ENCODE measurements around the gene UVSSA. TPM values are rescaled to one million over a fixed set of nuclear protein-coding genes. Genes with fewer than 3 reads are reported as not detected.
"Not testable (repeated sequence)": the region's sequence is repeated elsewhere in the genome, so short reads cannot be mapped to it uniquely, and the experiment has no call there.

Gene UVSSA
- total RNA-seq, 1 donor from 2014 or later = 9.5 TPM

DNA sequence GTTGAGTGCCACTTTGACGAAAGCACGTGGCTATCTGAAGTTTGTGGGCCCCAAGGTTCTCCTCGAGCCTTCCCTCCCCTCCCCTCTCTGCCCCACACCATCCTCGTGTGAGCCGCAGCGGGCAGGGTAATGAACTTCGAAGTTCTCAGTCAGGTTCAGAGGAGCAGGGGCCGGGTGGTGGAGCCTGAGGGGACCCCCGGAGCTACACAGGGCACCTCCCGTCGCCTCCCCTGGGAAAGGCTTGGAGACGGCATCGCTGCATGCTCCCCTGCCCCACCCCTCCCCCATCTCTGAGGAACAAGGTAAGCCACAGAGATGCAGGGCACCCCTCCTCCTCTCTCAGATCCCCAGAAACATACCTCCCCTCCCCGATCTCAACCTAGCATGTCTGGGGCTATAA lies 62.1 kb downstream of the UVSSA start:
- no peak for DNase-seq

DNA sequence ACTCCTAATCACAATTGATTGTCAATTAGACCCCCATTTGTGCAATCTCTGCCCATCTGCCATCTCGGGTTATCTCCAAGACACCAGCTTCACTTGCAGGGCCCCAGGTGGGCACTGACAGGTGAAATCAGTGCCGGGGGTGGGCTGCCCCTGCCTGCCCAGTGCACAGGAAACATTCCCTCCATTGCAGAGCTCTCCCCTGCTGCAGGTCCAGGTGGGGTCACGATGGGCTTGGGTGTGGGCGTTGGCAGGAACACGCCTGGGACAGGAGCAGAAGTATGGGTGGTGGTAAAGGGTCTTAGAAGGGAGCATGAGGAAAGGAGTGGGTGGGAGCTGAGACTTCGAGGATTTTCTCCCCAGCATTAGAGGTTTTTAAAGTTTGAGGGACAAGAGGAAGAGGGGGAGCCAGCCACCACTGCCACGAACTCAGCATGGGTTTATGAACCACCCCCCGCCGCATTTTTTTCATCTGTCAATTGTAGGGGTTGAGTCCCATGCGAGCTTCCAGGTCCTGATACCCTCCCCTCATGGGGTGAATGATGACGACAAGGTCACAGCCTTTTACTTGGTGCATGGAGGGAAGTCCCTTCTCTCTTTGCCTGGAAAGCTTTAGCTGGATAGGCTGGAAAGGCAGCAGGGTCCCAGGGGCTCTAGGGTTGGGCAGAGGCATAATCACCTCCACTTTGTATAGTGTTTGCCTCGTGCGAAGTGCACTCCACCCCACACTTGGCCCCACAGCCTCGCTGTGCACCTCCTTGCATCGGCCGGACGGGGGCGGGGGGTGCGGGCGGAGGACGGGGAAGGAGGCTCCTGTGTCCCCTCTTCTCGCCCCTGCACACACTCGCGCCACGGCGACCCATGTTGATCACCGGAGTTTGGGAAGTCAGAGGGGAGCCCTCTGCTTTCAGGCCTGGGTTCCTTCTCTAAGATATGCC lies 62.8 kb downstream of the UVSSA start:
- DNase-seq = no peak

DNA sequence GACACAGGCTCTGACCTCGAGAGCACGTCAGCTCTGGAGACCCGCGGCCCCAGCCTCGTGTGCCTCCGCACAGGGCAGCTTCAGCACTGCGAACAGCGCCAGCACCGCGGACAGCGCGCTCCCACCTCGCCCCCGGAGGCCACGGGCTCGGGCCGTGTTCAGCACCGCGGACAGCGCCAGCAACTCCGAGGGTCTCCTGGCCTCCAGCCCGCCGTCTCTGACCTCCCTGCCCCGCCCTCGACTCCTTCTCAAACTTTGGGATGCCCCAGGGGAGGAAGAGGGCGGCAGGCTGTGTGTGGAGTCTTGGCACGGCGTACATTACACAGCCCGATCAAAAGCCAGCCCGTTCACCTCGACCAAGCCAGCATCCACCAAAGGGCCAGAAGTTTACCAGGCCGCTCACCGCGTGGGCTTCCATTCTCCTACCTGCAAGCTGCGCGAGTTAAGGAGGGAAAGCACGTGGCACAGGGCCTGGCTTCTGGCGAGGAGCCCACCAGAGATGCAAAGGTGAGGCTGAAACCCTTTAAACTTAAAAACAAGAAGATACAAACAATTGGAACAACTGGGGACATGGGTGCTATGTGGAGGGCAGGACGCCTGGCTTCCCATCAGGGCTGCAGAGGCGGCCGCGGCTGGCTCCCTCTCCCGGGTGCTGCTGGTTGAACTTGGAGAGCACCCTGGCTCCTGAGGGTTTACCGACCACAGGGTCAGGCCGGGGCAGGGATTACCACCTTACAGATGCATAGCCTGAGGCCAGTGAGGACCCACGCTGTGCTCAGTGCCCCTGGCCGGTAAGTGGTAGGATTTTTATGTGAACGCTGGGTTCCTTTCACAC lies 63.7 kb downstream of the UVSSA start:
- DNase-seq = no peak

DNA sequence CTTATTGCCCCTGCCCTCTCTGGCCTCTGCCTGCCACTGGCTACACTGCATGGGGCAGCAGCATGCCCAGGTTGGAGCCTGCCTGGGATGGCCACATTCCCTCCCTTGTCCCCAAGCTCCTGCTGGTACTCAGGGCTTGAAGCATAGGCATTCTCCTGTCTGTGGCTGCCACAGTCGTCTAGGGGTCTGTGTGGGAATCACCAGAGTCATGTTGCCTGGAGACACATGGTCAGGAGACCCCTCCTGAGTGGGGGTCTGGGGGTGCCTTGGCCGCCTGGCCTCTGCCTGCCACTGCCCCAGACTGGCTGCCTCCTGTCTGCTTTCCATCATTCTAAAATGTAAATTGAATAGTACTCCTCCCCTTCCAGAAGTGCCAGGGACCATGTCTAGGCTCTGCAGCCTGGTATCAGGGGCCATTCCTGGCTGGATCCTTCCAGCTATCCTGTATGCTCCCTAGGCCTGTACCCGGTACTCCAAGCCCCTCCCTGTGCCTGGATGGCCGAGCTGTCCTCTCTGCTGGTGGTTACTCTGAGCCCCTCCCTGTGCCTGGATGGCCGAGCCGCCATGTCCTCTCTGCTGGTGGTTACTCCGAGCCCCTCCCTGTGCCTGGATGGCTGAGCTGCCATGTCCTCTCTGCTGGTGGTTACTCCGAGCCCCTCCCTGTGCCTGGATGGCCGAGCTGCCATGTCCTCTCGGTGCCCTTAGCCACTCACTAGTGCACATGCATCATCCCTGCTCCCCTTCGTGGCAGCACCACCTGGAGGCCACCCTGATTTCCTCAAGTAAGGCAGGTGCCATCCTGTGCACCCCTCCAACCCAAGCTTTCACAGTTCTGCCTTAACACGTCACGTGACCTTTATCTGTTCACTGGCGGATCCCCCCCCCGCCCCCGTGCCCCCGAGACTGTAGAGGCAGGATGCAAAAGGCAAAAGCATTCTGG lies 64.7 kb downstream of the UVSSA start:
- DNase-seq = no peak

DNA sequence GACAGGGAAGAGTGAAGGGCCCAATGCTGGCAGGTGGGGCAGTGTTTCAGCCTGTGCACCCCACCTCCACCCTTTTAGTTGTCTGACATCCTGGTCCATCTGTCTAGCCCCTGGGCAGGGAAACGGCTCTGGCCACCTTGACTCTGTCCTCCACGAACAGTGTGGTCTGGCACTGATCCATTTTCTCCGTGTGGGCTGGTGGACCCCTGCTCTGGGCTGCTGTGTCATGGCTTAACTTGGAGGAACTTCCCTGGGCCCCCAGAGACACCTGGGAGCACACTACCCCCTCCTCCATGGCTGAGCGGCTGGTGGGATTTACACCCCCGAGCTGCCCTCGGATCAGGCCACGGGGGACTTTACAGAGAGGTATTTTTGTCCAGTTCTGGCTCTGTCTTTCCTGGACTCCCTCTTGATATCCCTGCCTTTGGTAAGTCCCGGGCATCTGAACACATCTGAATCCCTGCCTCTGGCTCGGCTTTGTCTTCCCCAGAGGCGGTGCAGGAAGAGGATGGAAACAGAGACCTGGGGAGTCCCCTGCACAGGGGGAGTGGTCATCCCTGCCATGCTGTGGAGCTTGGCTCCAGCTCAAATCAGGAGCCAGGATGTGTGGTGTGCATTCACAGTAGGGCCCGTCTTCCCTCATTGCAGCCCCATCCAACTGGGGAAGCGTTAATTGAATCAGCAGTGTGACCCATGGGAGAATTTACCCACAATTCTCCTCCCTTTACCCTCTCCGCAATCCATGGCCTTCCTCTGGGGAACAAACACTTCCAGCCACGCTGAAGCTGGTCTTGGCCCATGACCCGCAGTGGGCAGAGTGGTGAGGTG lies 65.6 kb downstream of the UVSSA start:
- DNase-seq = no peak

DNA sequence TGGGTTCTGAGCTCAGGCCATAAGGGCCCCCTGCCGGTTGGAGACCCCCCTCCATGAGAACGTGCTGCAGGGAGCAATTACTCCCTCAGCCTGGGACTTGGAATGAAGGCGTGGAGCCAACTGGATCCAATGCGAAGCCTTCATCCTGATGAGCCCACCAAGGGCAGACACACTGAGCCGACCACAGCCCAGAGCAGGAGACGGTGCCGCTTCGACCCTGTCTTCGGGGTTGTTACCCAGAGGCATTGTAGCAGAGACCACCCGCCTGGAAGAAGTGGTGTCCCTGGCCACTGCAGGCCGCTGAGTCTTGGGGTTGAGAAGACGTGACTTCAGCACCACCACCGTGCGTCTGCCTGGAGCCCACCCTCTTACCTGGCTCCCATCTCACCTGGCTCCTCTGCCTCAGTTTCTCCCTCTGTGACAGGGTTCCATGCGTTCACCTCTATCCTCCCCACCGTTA lies 66.2 kb downstream of the UVSSA start:
- DNase-seq = no peak

DNA sequence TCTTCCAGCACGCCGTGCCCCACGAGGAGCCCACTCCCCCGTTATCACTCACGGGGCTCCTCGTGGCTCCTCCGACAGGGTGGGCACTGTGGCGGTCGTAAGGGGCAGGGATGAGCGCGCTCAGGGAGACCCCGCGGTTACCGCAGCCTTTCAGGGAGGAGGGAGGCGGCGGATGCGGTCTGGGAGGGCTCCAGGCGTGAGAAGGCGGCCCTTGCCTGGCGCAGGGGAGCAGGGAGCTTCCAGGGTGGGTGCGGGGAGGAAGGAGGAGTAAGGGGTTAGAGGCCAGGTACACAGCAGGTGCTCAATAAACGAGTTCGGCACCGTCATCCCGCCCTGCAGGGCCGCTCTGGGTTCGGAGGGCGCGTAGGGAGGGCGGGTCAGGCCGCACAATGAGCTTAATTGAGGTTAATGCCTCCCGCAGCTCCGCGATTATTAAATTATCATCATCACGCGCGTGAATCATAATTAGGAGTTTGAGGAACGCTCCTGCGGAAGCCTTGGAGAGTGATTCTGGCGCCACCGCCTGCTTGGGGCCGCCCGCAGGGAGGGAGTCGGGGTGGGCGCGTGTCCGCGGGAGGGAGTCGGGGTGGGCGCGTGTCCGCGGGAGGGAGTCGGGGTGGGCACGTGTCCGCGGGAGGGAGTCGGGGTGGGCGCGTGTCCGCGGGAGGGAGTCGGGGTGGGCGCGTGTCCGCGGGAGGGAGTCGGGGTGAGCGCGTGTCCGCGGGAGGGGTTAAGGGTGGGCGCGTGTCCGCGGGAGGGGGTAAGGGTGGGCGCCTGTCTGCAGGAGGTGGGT lies 66.9 kb downstream of the UVSSA start:
- DNase-seq = no peak

DNA sequence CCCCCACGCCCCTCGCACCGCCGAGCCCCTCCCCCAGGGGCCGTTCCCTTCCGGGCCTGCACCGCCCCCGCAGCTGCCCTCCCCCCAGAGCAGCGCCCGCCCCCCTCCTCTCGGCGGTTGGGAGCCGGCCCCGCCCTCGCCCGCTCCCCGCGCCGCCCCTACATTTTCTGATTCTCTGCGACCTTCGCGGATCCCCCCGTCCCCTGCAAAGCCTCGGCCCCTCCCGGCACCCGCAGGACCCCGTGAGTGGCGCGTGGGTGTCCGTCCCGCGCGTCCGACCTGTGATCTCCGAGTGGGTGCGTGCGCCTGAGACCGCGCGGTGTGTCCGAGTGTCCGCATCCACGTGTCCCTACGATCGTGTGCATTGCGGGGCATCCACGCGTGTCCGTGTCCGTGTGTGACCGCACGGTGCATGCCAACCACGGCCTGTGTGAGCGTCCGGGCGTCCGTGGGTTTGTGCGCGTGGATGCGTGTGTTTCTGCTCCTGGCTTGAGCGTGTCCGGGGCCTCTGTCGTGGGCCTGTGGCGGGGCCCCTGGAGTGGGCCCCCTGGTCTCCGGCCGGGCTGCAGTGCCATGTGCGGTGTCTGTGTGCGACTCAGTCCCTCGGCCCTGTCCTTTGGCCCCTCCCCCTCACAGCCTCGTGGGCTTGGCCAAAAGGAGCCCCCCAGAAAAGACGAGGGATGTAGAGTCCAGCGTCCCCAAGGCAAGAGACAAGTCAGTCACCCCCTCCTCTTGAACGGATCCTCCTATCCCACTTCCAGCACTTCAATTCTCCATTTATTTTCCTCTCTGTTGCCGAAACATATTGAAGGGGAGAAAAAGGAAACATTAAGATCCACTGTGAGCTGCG lies 68.0 kb downstream of the UVSSA start:
- no peak for DNase-seq

DNA sequence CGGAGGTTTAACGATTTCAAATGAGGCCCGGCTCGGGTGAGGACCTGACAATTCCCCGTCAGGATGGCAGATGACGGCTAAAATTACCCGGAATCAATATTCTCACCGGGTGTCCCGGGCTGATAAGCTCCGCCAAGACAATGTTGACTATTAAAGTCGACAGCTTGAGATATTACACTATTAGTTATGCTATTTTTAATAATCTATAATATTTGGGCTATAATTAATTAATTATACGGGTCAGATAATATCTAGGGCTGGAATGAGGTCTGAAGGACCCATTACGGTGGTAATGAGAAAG lies 68.6 kb downstream of the UVSSA start:
- no peak for DNase-seq

DNA sequence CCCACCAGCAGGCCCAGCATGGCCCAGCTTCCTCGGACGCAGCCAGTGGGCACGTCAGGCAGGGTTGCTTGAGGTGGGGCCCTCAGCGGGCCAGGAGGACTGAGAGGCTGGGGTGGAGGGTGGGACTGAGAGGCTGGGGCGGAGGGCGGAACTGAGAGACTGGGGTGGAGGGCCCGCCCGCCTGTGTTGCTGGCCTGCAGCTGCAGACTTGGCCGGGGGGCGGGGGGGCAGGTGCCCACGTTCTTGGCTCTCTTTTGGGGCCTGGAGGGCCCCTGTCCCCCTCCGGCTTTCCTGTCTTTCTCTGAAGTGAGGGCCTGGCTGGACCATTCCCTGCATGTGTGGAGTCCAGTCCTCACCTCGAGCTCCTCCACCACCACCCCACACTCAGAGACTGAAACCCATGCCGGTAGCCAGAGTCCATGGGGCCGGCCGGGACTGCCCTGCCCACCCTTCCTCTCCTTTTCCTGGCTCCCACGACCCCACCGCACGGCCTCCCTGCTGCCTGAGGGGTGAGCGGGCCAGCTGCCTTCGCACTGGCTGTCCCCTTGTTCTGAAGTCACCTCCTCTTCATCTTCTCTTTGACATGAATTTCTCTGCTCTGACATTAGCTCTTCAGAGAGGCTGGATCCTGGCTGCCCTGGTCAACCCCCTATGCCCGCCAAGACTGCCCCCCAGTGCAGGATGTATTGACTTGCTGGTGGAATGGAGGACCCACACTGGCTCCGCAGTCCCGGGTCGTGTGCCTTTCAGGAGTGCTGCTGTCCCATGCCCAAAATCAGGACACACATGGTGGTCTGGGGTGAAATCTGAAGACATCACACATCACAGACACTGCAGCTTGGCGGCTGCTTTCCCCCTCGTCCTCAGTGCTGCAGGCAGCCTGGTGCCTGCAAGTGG lies 69.3 kb downstream of the UVSSA start:
- DNase-seq = no peak

DNA sequence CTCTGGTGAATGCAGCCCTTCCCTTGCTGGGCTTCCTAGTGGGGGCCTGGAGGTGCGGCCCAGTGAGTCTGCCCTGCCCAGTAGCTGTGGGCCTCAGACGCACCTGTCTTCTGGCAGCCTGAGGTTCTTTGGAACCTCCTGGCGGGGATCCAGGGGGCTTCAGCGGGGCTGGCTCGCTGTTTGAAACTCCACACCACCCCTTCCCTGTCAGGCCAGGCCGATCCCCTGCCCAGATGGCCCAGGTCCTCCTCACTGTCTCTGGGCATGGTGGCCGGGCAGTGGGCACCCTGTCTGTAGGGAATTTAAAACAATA lies 69.9 kb downstream of the UVSSA start:
- DNase-seq = no peak

DNA sequence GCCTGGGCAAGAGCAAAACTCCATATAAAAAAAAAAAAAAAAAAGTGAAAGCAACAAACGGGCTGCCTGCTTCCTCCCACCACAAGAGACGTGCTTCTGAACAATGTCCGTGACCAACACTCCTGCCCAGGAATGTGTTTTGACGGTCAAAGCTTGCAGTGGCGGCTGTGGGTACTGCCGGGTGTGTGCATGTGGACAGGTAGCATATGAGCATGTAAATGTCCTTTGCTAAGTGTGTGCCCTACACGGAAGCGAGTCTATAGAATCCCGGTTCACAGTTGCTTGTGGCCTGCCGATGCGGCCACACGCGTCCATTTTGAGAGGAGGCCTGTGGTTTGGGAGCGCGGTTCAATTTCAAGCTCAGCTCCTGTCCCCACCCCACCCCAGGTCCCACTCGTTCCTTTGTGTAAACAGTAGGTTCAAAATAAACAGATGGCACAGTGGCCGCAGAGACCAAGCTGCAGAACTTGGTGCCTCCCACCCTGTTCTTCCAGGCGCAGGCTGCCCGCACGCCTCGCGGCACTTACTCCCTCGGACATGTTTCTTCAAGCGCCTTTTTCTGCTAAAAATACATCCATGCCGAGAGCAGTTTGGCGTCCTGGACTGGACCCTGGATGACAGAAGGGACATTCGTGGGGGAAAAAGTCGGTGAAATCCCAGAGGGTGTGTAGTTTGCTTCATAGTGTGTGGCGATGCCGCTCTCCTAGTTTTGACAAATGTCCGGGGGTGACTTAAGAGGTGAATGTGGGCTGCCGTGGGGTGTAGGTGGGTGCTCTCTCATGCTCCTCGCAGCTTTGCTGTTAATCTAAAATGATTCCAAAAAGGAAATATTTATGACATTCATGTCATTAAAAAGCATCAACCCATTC lies 70.7 kb downstream of the UVSSA start:
- DNase-seq = no peak

DNA sequence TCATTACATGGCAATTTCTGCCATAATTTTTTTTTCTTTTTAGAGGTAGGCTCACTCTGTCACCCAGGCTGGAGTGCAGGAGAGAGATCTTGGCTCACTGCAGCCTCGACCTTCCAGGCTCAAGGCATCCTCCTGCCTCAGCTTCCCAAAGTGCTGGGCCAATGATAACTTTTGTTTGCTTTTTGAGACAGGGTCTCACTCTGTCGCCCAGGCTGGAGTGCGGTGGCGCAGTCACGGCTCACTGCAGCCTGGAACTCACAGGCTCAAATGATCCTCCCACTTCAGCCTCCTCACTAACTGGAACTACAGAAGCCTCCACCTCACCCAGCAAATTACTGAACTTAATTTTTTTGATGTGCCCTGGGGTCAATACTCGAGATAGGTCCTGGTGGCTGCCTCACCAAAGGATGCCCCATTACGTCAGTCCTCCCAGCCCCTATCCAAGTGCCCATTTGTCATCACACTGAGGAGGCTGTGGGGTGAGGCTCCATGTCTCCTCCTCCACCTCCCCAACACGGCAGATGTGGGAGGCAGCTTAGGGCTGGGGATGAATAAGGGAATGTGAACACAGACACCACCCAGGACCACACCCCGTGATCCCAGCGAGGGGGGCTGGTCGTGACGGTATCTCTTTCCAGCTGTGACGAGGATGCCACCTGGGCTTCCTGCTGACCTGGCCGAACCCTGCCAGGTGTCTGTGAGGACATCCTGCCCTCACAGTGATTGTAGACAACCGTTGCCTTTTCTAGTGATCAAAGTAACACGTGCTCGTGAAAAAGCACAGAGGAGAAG lies 71.7 kb downstream of the UVSSA start:
- no peak for DNase-seq

DNA sequence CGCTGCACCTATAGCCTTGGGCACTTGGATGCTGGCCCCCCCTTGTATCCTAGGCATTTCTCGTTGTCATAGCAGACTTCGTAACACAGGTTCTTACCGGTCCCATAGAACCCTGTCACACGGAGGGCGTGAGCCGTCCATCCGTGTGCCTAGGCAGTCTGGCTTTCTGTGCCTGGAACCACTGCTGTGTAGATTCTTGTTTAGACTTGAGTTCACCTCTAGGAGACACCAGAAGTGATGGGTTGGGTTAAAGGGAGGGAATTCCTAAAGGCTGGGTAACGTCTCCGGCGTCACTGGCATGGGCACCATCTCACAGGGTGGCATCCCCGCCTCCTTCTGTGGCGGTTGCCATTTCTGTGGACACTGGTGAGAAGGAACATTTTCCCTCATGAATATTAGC lies 72.7 kb downstream of the UVSSA start:
- DNase-seq = no peak

DNA sequence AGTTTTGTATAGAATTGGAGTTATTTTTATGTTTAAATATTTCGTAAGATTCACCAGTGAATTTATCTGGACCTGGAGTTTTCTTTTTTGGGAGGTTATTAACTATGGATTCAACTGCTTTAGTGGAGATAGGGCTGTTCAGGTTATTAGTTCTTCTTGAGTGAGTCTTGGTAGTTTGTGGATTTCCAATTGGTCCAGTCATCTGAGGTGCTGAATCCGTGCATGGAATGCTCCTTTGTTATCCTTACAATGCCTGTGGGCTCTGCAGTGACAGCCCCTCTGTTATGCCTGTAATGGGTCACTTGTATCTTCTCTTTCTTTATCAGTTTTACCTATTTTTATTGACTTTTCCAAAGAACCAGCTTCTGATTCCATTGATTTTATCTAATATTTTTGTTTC lies 74.6 kb downstream of the UVSSA start:
- DNase-seq = no peak

DNA sequence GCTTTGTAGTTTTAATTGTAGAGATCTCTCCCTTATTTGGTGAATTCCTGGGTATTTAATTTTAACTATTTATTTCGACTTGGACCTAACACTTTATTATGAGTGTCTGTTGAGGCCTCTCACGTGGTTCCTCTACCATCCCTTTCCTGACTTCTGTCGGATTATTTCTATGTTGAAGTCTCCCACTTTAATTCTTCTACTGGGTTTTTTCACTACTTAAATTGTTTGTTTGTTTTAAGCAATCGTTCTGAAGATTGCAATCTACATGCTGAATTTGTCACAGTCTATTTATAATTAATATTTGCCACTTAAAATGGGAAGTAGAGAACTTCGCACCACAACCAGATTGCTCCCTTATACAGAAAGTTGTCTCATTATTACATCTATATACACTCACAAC lies 80.0 kb downstream of the UVSSA start:
- no peak for DNase-seq

DNA sequence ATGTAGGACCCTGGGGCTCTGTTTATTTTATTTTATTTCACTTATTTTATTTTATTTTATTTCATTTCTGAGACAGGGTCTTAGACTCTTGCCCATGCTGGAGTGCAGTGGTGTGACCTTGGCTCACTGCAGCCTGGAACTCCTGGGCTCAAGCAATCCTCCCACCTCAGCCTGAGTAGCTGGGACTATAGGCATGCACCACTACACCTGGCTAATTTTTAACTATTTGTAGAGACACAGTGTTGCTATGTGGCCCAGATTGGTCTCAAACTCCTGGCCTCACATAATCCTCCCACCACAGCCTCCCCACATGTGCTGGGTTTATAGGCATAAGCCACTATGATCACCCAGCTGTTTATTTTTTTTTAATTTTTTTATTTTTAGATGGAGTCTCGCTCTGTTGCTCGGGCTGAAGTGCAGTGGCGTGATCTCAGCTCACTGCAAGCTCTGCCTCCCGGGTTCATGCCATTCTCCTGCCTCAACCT lies 96.7 kb downstream of the UVSSA start:
- not testable (repeated sequence) for DNase-seq

Measured in occipital lobe (tissue), 2 donors.